Mucosa of descending colon (tissue), 3 donors: Measurements from ENCODE around the gene PTPRD. TPM values are rescaled to one million over a fixed set of nuclear protein-coding genes. Genes with fewer than 3 reads are reported as not detected.

ENCODE experiments used
- ATAC-seq: fragments of 200-7000 bp; cut with Tn5 transposase; one replicate; pipeline ENCODE4 v1.9.1; 2020; ENCODE audit warnings: mild to moderate bottlenecking, moderate library complexity
- DNase-seq, 3 donors: peaks; one replicate each; pipeline ENCODE4 v3.0.0-alpha.2; 2020
- H3K36me3 ChIP-seq: fragments of 200-600 bp; one replicate; pipeline ENCODE4 v1.8.0; 2021; ENCODE audit warnings: low read depth, mild to moderate bottlenecking
- H3K4me1 ChIP-seq: fragments of 200-600 bp; one replicate; pipeline ENCODE4 v1.8.0; 2021; ENCODE audit warnings: low read depth, mild to moderate bottlenecking
- H3K4me3 ChIP-seq: fragments of 200-600 bp; one replicate; pipeline ENCODE4 v1.8.0; 2021; ENCODE audit warnings: mild to moderate bottlenecking
- H3K9me3 ChIP-seq: fragments of 200-600 bp; one replicate; pipeline ENCODE4 v1.8.0; 2021; ENCODE audit warnings: mild to moderate bottlenecking
- intact Hi-C, 2 donors: fragments of 100-400 bp; cut with DNase I in 1 of 2; cut with micrococcal nuclease in 1 of 2; formaldehyde crosslinking; loops; one replicate each; pipeline versions ENCODE4 v1.11.0 to v1.11.1; 2022; cut with DNase I, micrococcal nuclease
- total RNA-seq, 3 donors: library from RNA; stranded (reverse); fragmentation: NEBNext Ultra II Directional in 2 of 3; extraction: Animal tissue kit (Norgen Biotek cat#: 25700) in 2 of 3; gene quantifications; one replicate each; pipeline versions ENCODE4 v1.2.1 to v1.2.4, GENCODE V29; 2021 to 2023
- TF ChIP-seq, protein P1 (sequence below): fragments of 200-600 bp; IDR thresholded peaks from one replicate; pipeline ENCODE4 v1.8.0; 2022; ENCODE audit warnings: antibody characterized with exemption, mild to moderate bottlenecking
- donor health status: DM: no; HTN: no; CAD: no; lungs with moderate emphysema.
- donor health status: DM: no; HTN: no; CAD: no.
- donor health status: DM: no; HTN: yes; CAD: no.

The PTPRD gene
- total RNA-seq, 3 donors from 2014 or later = 52.7 to 128 (median 113) TPM

- TF ChIP-seq, protein P1, sequence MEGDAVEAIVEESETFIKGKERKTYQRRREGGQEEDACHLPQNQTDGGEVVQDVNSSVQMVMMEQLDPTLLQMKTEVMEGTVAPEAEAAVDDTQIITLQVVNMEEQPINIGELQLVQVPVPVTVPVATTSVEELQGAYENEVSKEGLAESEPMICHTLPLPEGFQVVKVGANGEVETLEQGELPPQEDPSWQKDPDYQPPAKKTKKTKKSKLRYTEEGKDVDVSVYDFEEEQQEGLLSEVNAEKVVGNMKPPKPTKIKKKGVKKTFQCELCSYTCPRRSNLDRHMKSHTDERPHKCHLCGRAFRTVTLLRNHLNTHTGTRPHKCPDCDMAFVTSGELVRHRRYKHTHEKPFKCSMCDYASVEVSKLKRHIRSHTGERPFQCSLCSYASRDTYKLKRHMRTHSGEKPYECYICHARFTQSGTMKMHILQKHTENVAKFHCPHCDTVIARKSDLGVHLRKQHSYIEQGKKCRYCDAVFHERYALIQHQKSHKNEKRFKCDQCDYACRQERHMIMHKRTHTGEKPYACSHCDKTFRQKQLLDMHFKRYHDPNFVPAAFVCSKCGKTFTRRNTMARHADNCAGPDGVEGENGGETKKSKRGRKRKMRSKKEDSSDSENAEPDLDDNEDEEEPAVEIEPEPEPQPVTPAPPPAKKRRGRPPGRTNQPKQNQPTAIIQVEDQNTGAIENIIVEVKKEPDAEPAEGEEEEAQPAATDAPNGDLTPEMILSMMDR = no peak
- H3K36me3 ChIP-seq = no peaks in the 10 kb centered on the region
- DNase-seq = no peak
- H3K4me3 ChIP-seq = no peak overlapping the region
- intact Hi-C loops = no loop called here
- no peaks in the 10 kb centered on the region for H3K4me1 ChIP-seq
- no peak for ATAC-seq
- no peaks in the 10 kb centered on the region for H3K9me3 ChIP-seq
Measured at GRCh38 chr9:10009401-10009800, 603.4 kb downstream of the PTPRD start.

DNA sequence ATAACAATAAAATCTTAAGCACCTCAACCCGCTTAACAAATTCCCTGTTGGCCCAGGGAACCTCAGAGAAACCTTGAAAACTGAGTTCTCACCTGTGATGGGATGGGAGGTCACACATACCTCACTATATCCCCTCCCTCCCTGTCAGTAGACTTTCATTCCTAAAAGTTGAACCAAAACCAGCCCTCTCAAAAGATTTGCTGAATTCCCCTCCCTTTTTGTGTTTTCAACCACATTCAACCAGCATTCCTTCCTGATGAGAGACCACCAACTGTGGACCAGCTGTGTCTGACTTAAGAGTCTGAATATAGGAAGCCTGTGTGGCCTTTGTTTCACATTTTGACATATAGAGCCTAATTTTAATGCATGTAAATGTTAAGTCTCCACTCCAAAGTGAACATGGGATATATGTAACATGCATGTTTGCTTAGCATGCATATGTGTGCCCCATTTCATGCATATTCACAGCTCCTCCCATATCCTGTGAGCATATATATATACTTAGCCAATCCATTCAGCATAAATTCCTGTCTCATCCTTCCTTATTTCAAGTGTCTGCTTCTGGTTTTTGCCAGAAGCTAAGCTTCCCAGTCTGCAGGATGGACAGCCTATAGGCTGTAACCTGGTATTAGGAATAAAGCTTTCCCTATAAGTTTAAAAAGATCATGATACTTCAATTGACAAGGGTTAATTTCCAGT lies 604.6 kb downstream of the PTPRD start:
- no peaks in the 10 kb centered on the region for H3K36me3 ChIP-seq
- H3K9me3 ChIP-seq = no peaks in the 10 kb centered on the region
- DNase-seq (no peak), ATAC-seq (no peak)
- TF ChIP-seq, protein P1 = no peak
- intact Hi-C loops = no loop called here
- no peaks in the 10 kb centered on the region for H3K4me1 ChIP-seq
- no peak overlapping the region for H3K4me3 ChIP-seq

- Histone ChIP-seq H3K36me3 (no peaks in the 10 kb centered on the region), H3K4me3 (no peak overlapping the region), H3K9me3 (no peaks in the 10 kb centered on the region), H3K4me1 (no peaks in the 10 kb centered on the region)
- no peak for ATAC-seq
- DNase-seq = no peak
- TF ChIP-seq, protein P1 = no peak
- intact Hi-C loops = no loop called here
Measured at GRCh38 chr9:10007356-10007755, 605.4 kb downstream of the PTPRD start.

DNA sequence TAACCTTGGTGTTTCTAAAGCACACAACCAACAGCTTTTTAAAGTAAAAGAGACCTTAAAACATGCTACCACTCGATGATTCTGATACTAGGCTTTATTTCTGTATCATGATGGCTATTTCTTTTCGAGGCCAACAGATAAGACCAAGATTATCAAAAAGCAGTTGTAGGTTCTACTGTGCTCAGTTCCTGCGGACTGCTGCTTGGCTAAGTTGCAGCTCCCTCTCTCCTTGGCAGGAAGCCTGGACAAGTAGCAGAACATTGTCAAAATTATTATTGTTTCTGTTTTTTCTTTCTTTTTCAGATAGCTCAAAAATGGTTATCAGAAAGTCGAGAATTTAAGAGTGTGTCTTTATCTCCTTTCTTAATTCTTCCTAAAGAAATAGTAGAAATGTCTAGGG lies 607.6 kb downstream of the PTPRD start:
- no peaks in the 10 kb centered on the region for H3K36me3 ChIP-seq
- no peaks in the 10 kb centered on the region for H3K4me1 ChIP-seq
- H3K4me3 ChIP-seq = no peak overlapping the region
- TF ChIP-seq, protein P1 = no peak
- H3K9me3 ChIP-seq = no peaks in the 10 kb centered on the region
- intact Hi-C loops = no loop called here
- DNase-seq (no peak), ATAC-seq (no peak)

DNA sequence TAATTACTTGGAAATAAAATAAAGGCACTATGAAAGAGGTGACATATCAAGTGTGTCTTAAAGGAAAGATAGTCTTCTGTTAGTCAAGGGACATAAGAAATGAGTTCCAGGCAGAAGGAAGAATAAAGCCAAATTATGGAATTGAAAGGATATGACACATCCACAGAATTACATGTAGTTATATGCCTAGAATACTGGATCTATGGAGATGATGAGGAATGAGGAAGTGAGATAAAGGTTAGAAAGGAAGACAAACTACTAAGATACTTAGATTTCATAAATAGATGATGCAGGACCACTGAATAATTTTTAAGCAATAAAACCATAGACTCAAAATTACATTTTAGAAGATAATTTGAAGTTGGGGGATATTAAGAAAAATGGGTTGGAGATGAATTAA lies 609.8 kb downstream of the PTPRD start:
- Histone ChIP-seq H3K4me3 (no peak overlapping the region), H3K36me3 (no peaks in the 10 kb centered on the region), H3K4me1 (no peaks in the 10 kb centered on the region), H3K9me3 (no peaks in the 10 kb centered on the region)
- DNase-seq (no peak), ATAC-seq (no peak)
- TF ChIP-seq, protein P1 = no peak
- intact Hi-C loops = no loop called here

DNA sequence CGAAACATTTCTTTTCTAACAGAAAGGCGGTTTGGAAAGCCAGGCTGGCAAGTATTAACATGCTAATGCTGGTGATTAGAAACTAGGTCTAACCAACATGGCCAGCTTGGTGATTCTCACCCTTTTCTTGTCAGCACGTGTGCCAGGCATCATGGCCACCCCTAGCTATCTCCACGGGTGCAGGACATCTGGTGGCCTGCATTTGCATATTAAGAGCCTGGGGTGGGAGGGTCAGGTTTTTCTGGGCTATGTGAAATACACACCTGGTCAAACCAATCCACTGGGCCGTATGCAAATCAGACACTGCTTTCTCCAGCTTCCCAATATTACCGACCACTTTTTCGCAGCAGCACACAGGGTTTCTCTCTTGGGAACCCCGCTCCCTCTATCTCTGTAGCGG lies 612.1 kb downstream of the PTPRD start:
- TF ChIP-seq, protein P1 = no peak
- Histone ChIP-seq H3K36me3 (no peaks in the 10 kb centered on the region), H3K4me3 (no peak overlapping the region), H3K4me1 (no peaks in the 10 kb centered on the region), H3K9me3 (no peaks in the 10 kb centered on the region)
- intact Hi-C loops = no loop called here
- DNase-seq (no peak), ATAC-seq (no peak)
